A549 treated with ZK216348 at 1 μM for 4 hours (cell line): Measurements from ENCODE around the gene DMRTC1. TPM values are rescaled to one million over a fixed set of nuclear protein-coding genes. Genes with fewer than 3 reads are reported as not detected.

Experiments used
- total RNA-seq: library from RNA; stranded (reverse); fragments of 200-300 nt; extraction: Qiagen RNA extraction; gene quantifications from 5 replicates; pipeline ENCODE4 v1.2.3, GENCODE V29; 2022; ENCODE audit warnings: low read depth

The DMRTC1 gene
- not detected in 5 replicates for total RNA-seq

DNA sequence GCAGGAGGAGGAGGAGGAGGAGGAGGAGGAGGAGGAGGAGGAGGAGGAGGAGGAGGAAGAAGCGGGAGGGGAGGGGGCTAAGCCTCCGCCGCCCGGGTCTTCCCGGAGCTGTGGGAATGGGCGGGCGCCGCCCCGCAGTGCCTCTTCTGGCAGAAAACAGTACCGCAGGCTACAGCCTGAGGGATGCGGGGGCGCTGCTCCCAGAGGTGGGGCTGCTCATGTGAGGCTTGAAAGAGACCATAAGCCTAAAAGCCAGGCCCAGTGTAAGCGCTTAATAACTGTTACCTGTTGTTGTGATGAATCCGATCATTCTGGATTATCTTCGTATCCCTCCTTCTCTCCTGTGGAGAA lies at the start of gene DMRTC1:
TSS of gene DMRTC1 (minus strand) at position 19 of the 351 bp plus-strand sequence. CDS start 68,143 bp downstream, outside the sequence.

GRCh38 chrX:72937906-72938305 lies 5.7 kb downstream of the DMRTC1 start, which contains the start of gene FAM236A:
Gene FAM236A, plus strand, starts transcription at chrX:72938206. Its CDS starts 57 bp downstream, at chrX:72938263.

DNA sequence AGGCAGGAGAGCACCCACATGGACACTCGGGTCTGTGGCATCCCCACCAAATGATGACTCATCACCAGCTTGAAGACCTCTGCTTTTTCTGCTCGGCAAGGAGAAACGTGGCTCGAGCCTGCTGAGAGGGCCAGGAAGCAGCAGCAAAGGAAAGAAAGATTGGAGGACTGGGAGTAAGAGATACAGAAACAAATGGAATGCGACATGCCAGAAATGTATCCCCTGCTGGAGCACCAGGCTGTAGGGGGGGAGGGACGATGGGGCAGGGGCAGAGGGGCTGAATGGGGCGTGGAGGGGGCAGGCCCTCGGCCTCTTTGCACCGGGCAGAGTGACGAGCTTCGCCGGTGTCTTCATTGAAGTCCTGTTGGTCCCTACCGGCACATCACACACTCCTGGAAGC lies 31.3 kb downstream of the DMRTC1 start, which contains the start of gene FAM236C:
TSS of gene FAM236C (plus strand) at position 301 of the 400 bp plus-strand sequence. CDS start 100 bp downstream, outside the sequence.

Other genes with a start within 250 kb of the DMRTC1 start
- 21.8 to 29.2 TPM (median 28.2 TPM) in 5 replicates for gene PHKA1, start 229.5 kb downstream of the DMRTC1 start, total RNA-seq
- 0.13 TPM in 1 of 5 replicates, not detected in the others for gene DMRTC1B, start 166.9 kb downstream of the DMRTC1 start, total RNA-seq
- not detected in 5 replicates for gene FAM236B, start 161.2 kb downstream of the DMRTC1 start, total RNA-seq
- not detected in 5 replicates for gene FAM236D, start 135.6 kb downstream of the DMRTC1 start, total RNA-seq
- gene FAM236C, start 31.2 kb downstream of the DMRTC1 start, total RNA-seq: not detected in 5 replicates
- not detected in 5 replicates for gene FAM236A, start 5.6 kb downstream of the DMRTC1 start, total RNA-seq
- gene PABPC1L2B, start 59.1 kb upstream of the DMRTC1 start, total RNA-seq: not detected in 5 replicates
- not detected in 5 replicates for gene PABPC1L2A, start 135.7 kb upstream of the DMRTC1 start, total RNA-seq